A673 (cell line): ENCODE measurements around the gene MAPKAPK5. TPM values are rescaled to one million over a fixed set of nuclear protein-coding genes. Genes with fewer than 3 reads are reported as not detected.

Source experiments
- Bru-seq: library from RNA; stranded (reverse); fragments of 400-500 nt; gene quantifications from one replicate; lab custom pipeline; 2021; lab: Mats Ljungman, UMichigan
- BruChase-seq, 2 experiments: library from RNA; stranded (reverse); fragments of 400-500 nt; gene quantifications; one replicate each; lab custom pipeline; 2021; lab: Mats Ljungman, UMichigan
- BruUV-seq: library from RNA; stranded (reverse); fragments of 400-500 nt; replicated peaks from 2 replicates; lab custom pipeline; 2021; lab: Mats Ljungman, UMichigan
- CTCF ChIA-PET: fragments of 300-600 bp; sonication (Branson Sonifier 250); formaldehyde crosslinking; loops from one replicate; lab custom pipeline; 2022; ENCODE audit warnings: antibody characterized with exemption; lab: Charles Lee
- POLR2A ChIA-PET: fragments of 300-600 bp; sonication (Branson Sonifier 250); formaldehyde crosslinking; loops from one replicate; lab custom pipeline; 2022; ENCODE audit warnings: antibody characterized with exemption; ENCODE audit not compliant: low non-redundant PET; lab: Charles Lee
- DNase-seq: peaks from one replicate; pipeline ENCODE4 v3.0.0-alpha.2; 2015; ENCODE audit warnings: low spot score
- H3K27ac ChIP-seq: fragments of 200-600 bp; sonication (generic); 2 replicates; pipeline ENCODE4 v1.5.1; 2016; ENCODE audit warnings: mixed run types, low read depth, mild to moderate bottlenecking, mixed read lengths, antibody characterized with exemption, low read length; ENCODE audit not compliant: poor library complexity, severe bottlenecking
- H3K27me3 ChIP-seq: fragments of 200-600 bp; sonication (generic); replicated peaks from 2 replicates; pipeline ENCODE4 v1.6.1; 2017; ENCODE audit warnings: mixed run types, low read depth, mild to moderate bottlenecking, mixed read lengths, antibody characterized with exemption, low read length; ENCODE audit not compliant: insufficient read depth, poor library complexity
- H3K36me3 ChIP-seq: fragments of 200-600 bp; sonication (generic); 2 replicates; pipeline ENCODE4 v1.6.1; 2016; ENCODE audit warnings: mixed run types, mild to moderate bottlenecking, mixed read lengths, antibody characterized with exemption, low read length; ENCODE audit not compliant: insufficient read depth, poor library complexity, severe bottlenecking
- H3K4me1 ChIP-seq: fragments of 200-600 bp; sonication (generic); 2 replicates; pipeline ENCODE4 v1.6.1; 2017; ENCODE audit warnings: mixed run types, mild to moderate bottlenecking, mixed read lengths, antibody characterized with exemption, low read length; ENCODE audit not compliant: insufficient read depth, poor library complexity, severe bottlenecking
- H3K4me3 ChIP-seq: fragments of 200-600 bp; sonication (generic); 2 replicates; pipeline ENCODE4 v1.5.1; 2016; ENCODE audit warnings: low read depth, mixed run types, mild to moderate bottlenecking, mixed read lengths, low read length; ENCODE audit not compliant: poor library complexity, severe bottlenecking
- H3K9me3 ChIP-seq: fragments of 200-600 bp; sonication (generic); 2 replicates; pipeline ENCODE4 v1.6.1; 2016; ENCODE audit warnings: mixed run types, low read depth, mild to moderate bottlenecking, mixed read lengths, antibody characterized with exemption, low read length; ENCODE audit not compliant: poor library complexity, severe bottlenecking
- CTCF ChIP-seq: fragments of 300-800, 200-600 bp; sonication (generic); conservative IDR thresholded peaks from 2 replicates; pipeline ENCODE4 v1.5.1; 2017; ENCODE audit warnings: low read depth, mild to moderate bottlenecking, antibody characterized with exemption, low read length, moderate library complexity, mixed read lengths
- EZH2 ChIP-seq: fragments of 200-600 bp; sonication (generic); IDR thresholded peaks from 2 replicates; pipeline ENCODE4 v1.6.1; 2017; ENCODE audit warnings: borderline replicate concordance, low read depth, mild to moderate bottlenecking, mixed read lengths, antibody characterized with exemption, low read length; ENCODE audit not compliant: poor library complexity, severe bottlenecking
- intact Hi-C: fragments of 100-400 bp; cut with micrococcal nuclease; formaldehyde crosslinking; loops from one replicate; pipeline ENCODE4 v1.10.0; 2022; ENCODE audit not compliant: unreplicated experiment
- long read RNA-seq: library from polyadenylated mRNA; stranded (forward); transcript quantifications from one replicate; pipeline ENCODE4 v2.0.0, GENCODE V29; 2022
- total RNA-seq: library from RNA; stranded (reverse); gene quantifications from 2 replicates; pipeline ENCODE4 v1.2.3, GENCODE V29; 2021

Gene MAPKAPK5
- total RNA-seq (67.4 and 78.6 TPM in 2 replicates), Bru-seq, nascent RNA (percentile 89 among the genes with signal in this experiment), BruChase-seq, experiment 1, labeled RNA remaining after a 2-hour chase (percentile 87 among the genes with signal in this experiment), BruChase-seq, experiment 2, labeled RNA remaining after a 6-hour chase (percentile 89 among the genes with signal in this experiment)
- long read RNA-seq, full-length matches to known transcripts = 59 of 101 reads
- long read RNA-seq, partial matches to known transcripts = 4 of 101 reads
- long read RNA-seq, other reads (novel, unspliced or antisense) = 38 of 101 reads

- TF ChIP-seq EZH2 (no peak), CTCF (no peak)
- ChIA-PET CTCF (no interaction called here), POLR2A (interaction anchor here (0.7 kb wide), 1 partner anchor 441 kb away, joined by 3 read pairs; no protein-coding TSS in a partner anchor)
Observed at GRCh38 chr12:111841750-111842555, at the start of gene MAPKAPK5. TSS of gene MAPKAPK5 (plus strand) at chr12:111842228. CDS start at chr12:111842734, 506 bp downstream.

GRCh38 chr12:111792856-111793235, 49.2 kb upstream of the MAPKAPK5 start:
- intact Hi-C loops = no loop called here
- Histone ChIP-seq H3K4me1 (peaks cover 5% of the 10 kb centered on the region), H3K27me3 (no peaks in the 10 kb centered on the region), H3K27ac (no peak overlapping the region), H3K9me3 (no peaks in the 10 kb centered on the region), H3K36me3 (peaks cover 19% of the 10 kb centered on the region), H3K4me3 (no peak overlapping the region)
- no peak for TF ChIP-seq EZH2
- TF ChIP-seq CTCF = no peak
- CTCF ChIA-PET = no interaction called here
- no peak for DNase-seq
- POLR2A ChIA-PET = no interaction called here
- BruUV-seq = no TSS peak

More at GRCh38 chr12:111841750-111842555, at the start of gene MAPKAPK5:
- H3K4me3 ChIP-seq = peak within 1 kb of the TSS; percentile 80
- intact Hi-C loops = no loop called here
- H3K27me3 ChIP-seq = no peaks in the 10 kb centered on the region
- BruUV-seq = no TSS peak
- H3K36me3 ChIP-seq = peaks cover 19% of the 10 kb centered on the region
- DNase-seq = peak; percentile 97
- H3K9me3 ChIP-seq = no peaks in the 10 kb centered on the region
- peaks cover 10% of the 10 kb centered on the region for H3K4me1 ChIP-seq
- H3K27ac ChIP-seq = peak within 1 kb of the TSS; percentile 99

GRCh38 chr12:111798182-111798581, 43.8 kb upstream of the MAPKAPK5 start:
- ChIA-PET POLR2A (no interaction called here), CTCF (no interaction called here)

More at GRCh38 chr12:111798182-111798581, 43.8 kb upstream of the MAPKAPK5 start:
- no peak for DNase-seq
- H3K4me1 ChIP-seq = no peaks in the 10 kb centered on the region
- no peak overlapping the region for H3K4me3 ChIP-seq
- H3K27ac ChIP-seq = no peak overlapping the region
- no peaks in the 10 kb centered on the region for H3K27me3 ChIP-seq
- H3K36me3 ChIP-seq = peaks cover 5% of the 10 kb centered on the region
- intact Hi-C loops = no loop called here
- no peak for TF ChIP-seq CTCF
- no peak for TF ChIP-seq EZH2
- BruUV-seq = no TSS peak
- no peaks in the 10 kb centered on the region for H3K9me3 ChIP-seq
